Thyroid gland (tissue), 4 donors: ENCODE data around the gene NFASC.

ENCODE experiments used
- POLR2A ChIP-seq, 2 donors: fragments of 450-650 bp; IDR thresholded peaks; one replicate each; pipeline ENCODE4 v1.6.1; 2017; ENCODE audit warnings: antibody characterized with exemption in 2 of 2, mild to moderate bottlenecking in 2 of 2, moderate library complexity in 1 of 2
- TF ChIP-seq, protein P1 (sequence below), 6 experiments: fragments of 200-600 bp in 3 of 6; fragments of 450-650 bp in 3 of 6; sonication (generic) in 3 of 6; IDR thresholded peaks; one replicate each; pipeline ENCODE4 v1.5.1; 2016 to 2019; ENCODE audit warnings: antibody characterized with exemption in 6 of 6, mild to moderate bottlenecking in 2 of 6, inconsistent platforms in 1 of 6, moderate library complexity in 1 of 6

DNA sequence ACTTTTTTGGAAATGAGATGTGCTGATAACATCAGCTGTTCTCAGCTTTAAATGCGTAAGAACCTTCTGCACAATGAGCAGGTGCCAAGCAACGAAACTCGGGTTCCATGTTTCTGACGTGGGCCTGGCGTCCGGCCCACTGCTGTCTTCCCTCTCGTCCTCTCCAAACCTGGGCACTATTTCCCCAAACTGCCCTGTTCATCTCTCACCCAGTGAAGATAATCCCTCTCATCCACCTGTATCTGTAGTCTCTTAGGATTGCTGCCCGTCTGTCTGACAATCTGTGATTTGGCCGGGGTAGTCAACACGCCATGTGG, 122.3 kb downstream of the NFASC start:
- TF ChIP-seq, protein P1, sequence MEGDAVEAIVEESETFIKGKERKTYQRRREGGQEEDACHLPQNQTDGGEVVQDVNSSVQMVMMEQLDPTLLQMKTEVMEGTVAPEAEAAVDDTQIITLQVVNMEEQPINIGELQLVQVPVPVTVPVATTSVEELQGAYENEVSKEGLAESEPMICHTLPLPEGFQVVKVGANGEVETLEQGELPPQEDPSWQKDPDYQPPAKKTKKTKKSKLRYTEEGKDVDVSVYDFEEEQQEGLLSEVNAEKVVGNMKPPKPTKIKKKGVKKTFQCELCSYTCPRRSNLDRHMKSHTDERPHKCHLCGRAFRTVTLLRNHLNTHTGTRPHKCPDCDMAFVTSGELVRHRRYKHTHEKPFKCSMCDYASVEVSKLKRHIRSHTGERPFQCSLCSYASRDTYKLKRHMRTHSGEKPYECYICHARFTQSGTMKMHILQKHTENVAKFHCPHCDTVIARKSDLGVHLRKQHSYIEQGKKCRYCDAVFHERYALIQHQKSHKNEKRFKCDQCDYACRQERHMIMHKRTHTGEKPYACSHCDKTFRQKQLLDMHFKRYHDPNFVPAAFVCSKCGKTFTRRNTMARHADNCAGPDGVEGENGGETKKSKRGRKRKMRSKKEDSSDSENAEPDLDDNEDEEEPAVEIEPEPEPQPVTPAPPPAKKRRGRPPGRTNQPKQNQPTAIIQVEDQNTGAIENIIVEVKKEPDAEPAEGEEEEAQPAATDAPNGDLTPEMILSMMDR (IDR thresholded peaks at IDR 0.05): no peak
- no peak for TF ChIP-seq POLR2A (IDR thresholded peaks at IDR 0.05)
